ENCODE results near the gene PRR23C. TPM values are rescaled to one million over a fixed set of nuclear protein-coding genes. Genes with fewer than 3 reads are reported as not detected.

The PRR23C gene
- total and polyA plus RNA-seq, 9 of the 15 experiments (the other 6 are each of a cell fraction or from before 2014, with no cell fraction given): not detected

GRCh38 chr3:139006051-139006716 is 38.5 kb downstream of the PRR23C start, which contains the start of gene PRR23A:
TSS of gene PRR23A (minus strand) at chr3:139006268. CDS start at chr3:139006268, 0 bp downstream.
- no peak for TF ChIP-seq GABPB2 (CRISPR knock-in tag; conservative IDR thresholded peaks at IDR 0.05)
- no peak for TF ChIP-seq ETV5 (CRISPR knock-in tag; IDR thresholded peaks at IDR 0.05; ENCODE audit: low read depth)
- no peak for TF ChIP-seq SIX5 (IDR thresholded peaks at IDR 0.05; ENCODE audit: borderline replicate concordance in 1 of 2, insufficient read depth in 1 of 2, low read depth in 1 of 2, low read length in 2 of 2)
- no peak for TF ChIP-seq ZKSCAN1 (IDR thresholded peaks at IDR 0.05; ENCODE audit: low read depth, low read length)
- no peak for TF ChIP-seq STAT6 (CRISPR knock-in tag; IDR thresholded peaks at IDR 0.05)
- TF ChIP-seq CBFA2T2 (conservative IDR thresholded peaks at IDR 0.05): no peak
- no peak for TF ChIP-seq MTA3 (IDR thresholded peaks at IDR 0.05; ENCODE audit: borderline replicate concordance)
- no peak for TF ChIP-seq NFRKB (IDR thresholded peaks at IDR 0.05; ENCODE audit: low read depth)
- TF ChIP-seq ELF2 (CRISPR knock-in tag; IDR thresholded peaks at IDR 0.05): no peak
- no peak for TF ChIP-seq PHB (CRISPR knock-in tag; IDR thresholded peaks at IDR 0.05)
- no peak for TF ChIP-seq NR0B1 (IDR thresholded peaks at IDR 0.05; ENCODE audit: partially characterized antibody)
- DNase-seq (ENCODE audit: extremely low read depth in 1 of 4, low spot score in 3 of 4) (no peak), FAIRE-seq (no peak), ATAC-seq (no peak)
- ChIA-PET CTCF (ENCODE audit: low intra/inter-chr PET ratio) (no interaction called here), POLR2A (no interaction called here)
- no TSS peak for BruUV-seq (replicated peaks)
- Histone ChIP-seq H4K20me1 (replicated peaks; ENCODE audit: control insufficient read depth, insufficient read depth, low read length) (no peaks in the 10 kb centered on the region), H3K9ac (ENCODE audit: insufficient read depth in 1 of 2, low read depth in 2 of 2, low read length in 2 of 2) (no peak within 1 kb of the TSS), H3K27me3 (ENCODE audit: control insufficient read depth in 2 of 2, insufficient read depth in 2 of 2, low read length in 2 of 2) (no peaks in the 10 kb centered on the region), H3K4me1 (replicated peaks in 1 of 2; ENCODE audit: control insufficient read depth in 2 of 2, insufficient read depth in 2 of 2, low read length in 2 of 2) (peaks cover 0 to 4% of the 10 kb centered on the region in 2 experiments; a peak in 1 of 5 replicates), H3K36me3 (ENCODE audit: control insufficient read depth, insufficient read depth, low read length) (no peaks in the 10 kb centered on the region), H3K79me2 (ENCODE audit: control insufficient read depth, insufficient read depth, low read length) (no peaks in the 10 kb centered on the region), H3K27ac (ENCODE audit: extremely low read depth, low read depth, low read length) (no peak within 1 kb of the TSS), H3K9me3 (replicated peaks; ENCODE audit: control insufficient read depth, insufficient read depth, low read depth, low read length) (no peaks in the 10 kb centered on the region), H3K9me1 (ENCODE audit: control insufficient read depth, insufficient read depth, low read length) (no peaks in the 10 kb centered on the region), H3K4me3 (no peak within 1 kb of the TSS), H3K4me2 (ENCODE audit: insufficient read depth, low read length) (no peak within 1 kb of the TSS), H2AFZ (ENCODE audit: low read depth, low read length) (no peak within 1 kb of the TSS)
- WGBS (ENCODE audit: insufficient coverage, low coverage, missing lambda C conversion rate): 74% methylated on average over 25 of the region's 60 CpGs
- intact Hi-C loops (cut with micrococcal nuclease): no loop called here
- in situ Hi-C loops (cut with MboI): no loop called here
